H1 (cell line): ENCODE results near the gene PILRB. TPM values are rescaled to one million over a fixed set of nuclear protein-coding genes. Genes with fewer than 3 reads are reported as not detected.

ENCODE experiments used
- ATF2 ChIP-seq: IDR thresholded peaks from 2 replicates; pipeline ENCODE4 v1.6.1; 2012; ENCODE audit warnings: low read length, inconsistent platforms
- CREB1 ChIP-seq: IDR thresholded peaks from 2 replicates; pipeline ENCODE4 v1.6.1; 2012; ENCODE audit warnings: inconsistent platforms
- JUND ChIP-seq: IDR thresholded peaks from 2 replicates; pipeline ENCODE4 v1.6.1; 2011; ENCODE audit warnings: mild to moderate bottlenecking, improper control_type of control experiment, low read length
- NANOG ChIP-seq: IDR thresholded peaks from 2 replicates; pipeline ENCODE4 v1.6.1; 2011; ENCODE audit warnings: low read length, low read depth, mild to moderate bottlenecking, inconsistent platforms; ENCODE audit not compliant: insufficient read depth, poor library complexity, severe bottlenecking
- SAP30 ChIP-seq: fragments of 300-600 bp; sonication (generic); IDR thresholded peaks from 2 replicates; pipeline ENCODE4 v1.7.1; 2012; ENCODE audit warnings: low read length, moderate library complexity, mild to moderate bottlenecking, inconsistent platforms; ENCODE audit not compliant: insufficient read depth, insufficient replicate concordance
- TBP ChIP-seq: IDR thresholded peaks from 2 replicates; pipeline ENCODE4 v1.6.1; 2011; ENCODE audit warnings: low read depth, low read length, improper control_type of control experiment
- polyA plus RNA-seq, 7 experiments: library from polyadenylated mRNA; depleted of rRNA in 3 of 7; stranded (reverse) in 5 of 7; unstranded in 2 of 7; fragments of >200 nt in 5 of 7; fragments of 200-250 nt in 2 of 7; gene quantifications; 1 replicate in 5 of 7; 2 replicates in 1 of 7; 4 replicates in 1 of 7; pipeline versions ENCODE4 v1.2.1 to v1.2.3, GENCODE V29; 2011 to 2013; ENCODE audit warnings: missing spikeins in 2 of 7, mixed read lengths in 2 of 7
- total RNA-seq: library from RNA; stranded (reverse); fragmentation: NEBNext Ultra II Directional; extraction: Animal tissue kit (Norgen Biotek cat#: 25700); gene quantifications from 2 replicates; pipeline ENCODE4 v1.2.1, GENCODE V29; 2021

PILRB gene
- total and polyA plus RNA-seq, 2 of the 8 experiments (the other 6 are each of a cell fraction or from before 2014, with no cell fraction given): 32.2 to 49.9 TPM

- TF ChIP-seq TBP (no peak), NANOG (no peak), SAP30 (no peak), JUND (peak; percentile 42; the same call in 1 of the 2 replicates), CREB1 (0 out of 2 replicates have a peak, but pooled peaks have one; percentile 12), ATF2 (no peak)
Measured at GRCh38 chr7:100407285-100408180, 49.6 kb downstream of the PILRB start (continued).
